IMR-90 (cell line): ENCODE measurements around the gene ERBB4. TPM values are rescaled to one million over a fixed set of nuclear protein-coding genes. Genes with fewer than 3 reads are reported as not detected.

ENCODE experiments used
- ATAC-seq: fragments of 200-7000 bp; cut with Tn5 transposase; 2 replicates; pipeline ENCODE4 v1.9.1; 2020; ENCODE audit warnings: low read depth, mild to moderate bottlenecking, moderate library complexity
- BruUV-seq: library from RNA; stranded (reverse); fragments of 400-500 nt; replicated peaks from 2 replicates; lab custom pipeline; 2021; lab: Mats Ljungman, UMichigan
- CTCF ChIA-PET: fragments of 300-600 bp; formaldehyde crosslinking; extraction: SDS; loops from one replicate; lab custom pipeline; 2021; ENCODE audit warnings: antibody characterized with exemption; lab: Yijun Ruan, JAX
- POLR2A ChIA-PET: fragments of 300-600 bp; sonication (Branson Sonifier 250); formaldehyde crosslinking; loops from one replicate; lab custom pipeline; 2022; ENCODE audit warnings: antibody characterized with exemption; ENCODE audit not compliant: unreplicated experiment; lab: Charles Lee
- DNase-seq: peaks from one replicate; pipeline ENCODE4 v3.0.0; 2013
- H2AFZ ChIP-seq: replicated peaks from 2 replicates; pipeline ENCODE3; 2013; ENCODE audit warnings: low read length, mild to moderate bottlenecking; ENCODE audit not compliant: poor library complexity
- H2AK5ac ChIP-seq: 2 replicates; pipeline ENCODE4 v1.6.1; 2013; ENCODE audit warnings: low read depth, low read length, inconsistent platforms
- H2AK9ac ChIP-seq: replicated peaks from 2 replicates; pipeline ENCODE3; 2013; ENCODE audit warnings: mild to moderate bottlenecking, low read depth, low read length, moderate library complexity; ENCODE audit not compliant: poor library complexity
- H2BK120ac ChIP-seq: 2 replicates; pipeline ENCODE4 v1.6.1; 2013; ENCODE audit warnings: low read depth, low read length, inconsistent platforms
- H2BK15ac ChIP-seq: 3 replicates; pipeline ENCODE4 v1.6.1; 2013; ENCODE audit warnings: low read depth, low read length, inconsistent platforms
- H2BK20ac ChIP-seq: 2 replicates; pipeline ENCODE4 v1.6.1; 2013; ENCODE audit warnings: low read depth, mild to moderate bottlenecking, inconsistent platforms, low read length, moderate library complexity
- H2BK5ac ChIP-seq: 2 replicates; pipeline ENCODE4 v1.6.1; 2013; ENCODE audit warnings: mild to moderate bottlenecking, low read depth, low read length, inconsistent platforms; ENCODE audit not compliant: poor library complexity, severe bottlenecking
- H3K14ac ChIP-seq: replicated peaks from 2 replicates; pipeline ENCODE4 v1.6.1; 2013; ENCODE audit warnings: low read depth, low read length, inconsistent platforms
- H3K18ac ChIP-seq: 2 replicates; pipeline ENCODE4 v1.6.1; 2013; ENCODE audit warnings: low read depth, low read length, control low read depth
- H3K23ac ChIP-seq: 2 replicates; pipeline ENCODE4 v1.6.1; 2013; ENCODE audit warnings: low read depth, low read length, inconsistent platforms
- H3K27ac ChIP-seq: 2 replicates; pipeline ENCODE4 v1.5.1; 2013; ENCODE audit warnings: mild to moderate bottlenecking, control low read depth, low read length; ENCODE audit not compliant: insufficient read depth
- H3K27me3 ChIP-seq: 2 replicates; pipeline ENCODE4 v1.6.1; 2013; ENCODE audit warnings: low read length; ENCODE audit not compliant: control insufficient read depth, insufficient read depth
- H3K36me3 ChIP-seq: 2 replicates; pipeline ENCODE4 v1.6.1; 2013; ENCODE audit warnings: low read length, mixed read lengths; ENCODE audit not compliant: control insufficient read depth, insufficient read depth
- H3K4ac ChIP-seq: 2 replicates; pipeline ENCODE4 v1.6.1; 2013; ENCODE audit warnings: low read depth, low read length, inconsistent platforms
- H3K4me1 ChIP-seq: 2 replicates; pipeline ENCODE4 v1.6.1; 2013; ENCODE audit warnings: low read length, mixed read lengths; ENCODE audit not compliant: control insufficient read depth, insufficient read depth
- H3K4me2 ChIP-seq: 2 replicates; pipeline ENCODE4 v1.6.1; 2013; ENCODE audit warnings: low read depth, mild to moderate bottlenecking, control low read depth, low read length, moderate library complexity
- H3K4me3 ChIP-seq: 2 replicates; pipeline ENCODE4 v1.5.1; 2013; ENCODE audit warnings: low read depth, mild to moderate bottlenecking, control low read depth, low read length, moderate library complexity; ENCODE audit not compliant: insufficient read depth
- H3K56ac ChIP-seq: 2 replicates; pipeline ENCODE4 v1.6.1; 2013; ENCODE audit warnings: low read length, inconsistent platforms; ENCODE audit not compliant: insufficient read depth; ENCODE audit errors: extremely low read depth
- H3K79me1 ChIP-seq, 2 experiments: 2 replicates each; pipeline ENCODE4 v1.6.1; 2013; ENCODE audit warnings: low read length in 2 of 2, inconsistent platforms in 1 of 2, low read depth in 1 of 2
- H3K9ac ChIP-seq: 2 replicates; pipeline ENCODE4 v1.6.1; 2013; ENCODE audit warnings: low read depth, low read length, control low read depth
- H3K9me1 ChIP-seq: 2 replicates; pipeline ENCODE4 v1.6.1; 2013; ENCODE audit warnings: low read length, inconsistent platforms; ENCODE audit not compliant: insufficient read depth
- H3K9me3 ChIP-seq: 2 replicates; pipeline ENCODE4 v1.6.1; 2013; ENCODE audit warnings: low read length; ENCODE audit not compliant: control insufficient read depth, insufficient read depth
- H4K20me1 ChIP-seq: 2 replicates; pipeline ENCODE4 v1.6.1; 2013; ENCODE audit warnings: low read length, inconsistent platforms; ENCODE audit not compliant: insufficient read depth
- H4K5ac ChIP-seq: 2 replicates; pipeline ENCODE4 v1.6.1; 2013; ENCODE audit warnings: mild to moderate bottlenecking, low read depth, low read length, control low read depth
- H4K8ac ChIP-seq, 2 experiments: 2 replicates each; pipeline ENCODE4 v1.6.1; 2013; ENCODE audit warnings: low read depth in 2 of 2, low read length in 2 of 2, control low read depth in 1 of 2, inconsistent platforms in 1 of 2
- H4K91ac ChIP-seq: 2 replicates; pipeline ENCODE4 v1.6.1; 2013; ENCODE audit warnings: low read depth, low read length, inconsistent platforms; ENCODE audit not compliant: insufficient read depth
- MAFK ChIP-seq: IDR thresholded peaks from 2 replicates; pipeline ENCODE4 v1.6.1; 2012; ENCODE audit warnings: low read depth, low read length, improper control_type of control experiment
- NFE2L2 ChIP-seq: fragments of 150-350 bp; IDR thresholded peaks from 2 replicates; pipeline ENCODE4 v1.6.1; 2016; ENCODE audit warnings: low read depth, mild to moderate bottlenecking, low read length
- POLR2A ChIP-seq: IDR thresholded peaks from 2 replicates; pipeline ENCODE4 v1.6.1; 2012; ENCODE audit warnings: mild to moderate bottlenecking, low read depth, low read length
- SMC3 ChIP-seq: fragments of 150-350 bp; IDR thresholded peaks from 2 replicates; pipeline ENCODE4 v1.6.1; 2016; ENCODE audit warnings: low read depth, mild to moderate bottlenecking, antibody characterized with exemption, low read length, moderate library complexity
- USF2 ChIP-seq: fragments of 150-350 bp; IDR thresholded peaks from 2 replicates; pipeline ENCODE4 v1.6.1; 2017; ENCODE audit warnings: mild to moderate bottlenecking, antibody characterized with exemption, low read length, low read depth
- WGBS, 2 experiments: methylation state at CpG; one replicate each; pipeline versions ENCODE4 v1.1.5 to v1.1.7; 2013; ENCODE audit warnings: missing lambda C conversion rate in 2 of 2; ENCODE audit not compliant: insufficient read length in 1 of 2; ENCODE audit errors: extremely low coverage in 2 of 2; 5-methylcytosine and 5-hydroxymethylcytosine counted together
- dilution Hi-C: fragments of 300-500 bp; cut with HindIII; formaldehyde crosslinking; loops from one replicate; pipeline ENCODE4 v1.14.3; 2018; ENCODE audit warnings: low sequenced_read_pairs; ENCODE audit not compliant: unreplicated experiment
- in situ Hi-C: fragments of 300-500 bp; cut with MboI; formaldehyde crosslinking; loops from 3 replicates; pipeline ENCODE4 v1.14.3; 2019; ENCODE audit warnings: low sequenced_read_pairs, inconsistent platforms, mixed read lengths
- intact Hi-C: fragments of 100-400 bp; cut with micrococcal nuclease; formaldehyde crosslinking; loops from 2 replicates; pipeline ENCODE4 v1.10.0; 2022
- polyA plus RNA-seq, 3 experiments: library from polyadenylated mRNA; depleted of rRNA; stranded (reverse); fragments of >200 nt; gene quantifications; 2 replicates each; pipeline ENCODE4 v1.2.3, GENCODE V29; 2012; ENCODE audit warnings: low replicate concordance in 1 of 3
- total RNA-seq: library from RNA; depleted of rRNA; stranded (reverse); fragments of >200 nt; gene quantifications from 2 replicates; pipeline ENCODE4 v1.2.3, GENCODE V29; 2012

Gene ERBB4
- total and polyA plus RNA-seq, 2 of the 4 experiments (the other 2 are of a cell fraction) = not detected

- Histone ChIP-seq H4K5ac (no peak overlapping the region), H2BK120ac (no peak overlapping the region), H3K9me3 (0 out of 2 replicates have a peak, but pooled peaks cover 2% of the 10 kb centered on the region), H3K4me1 (no peaks in the 10 kb centered on the region), H3K23ac (no peak overlapping the region), H2AFZ (no peak overlapping the region), H3K27ac (no peak overlapping the region), H3K9ac (no peak overlapping the region), H4K20me1 (no peaks in the 10 kb centered on the region), H4K91ac (no peak overlapping the region), H2AK5ac (no peak overlapping the region), H3K18ac (no peak overlapping the region), H3K27me3 (no peaks in the 10 kb centered on the region), H3K36me3 (no peaks in the 10 kb centered on the region), H3K4me3 (no peak overlapping the region), H3K56ac (no peak overlapping the region), H3K14ac (no peak overlapping the region), H3K79me1 (no peaks in the 10 kb centered on the region), H3K9me1 (no peaks in the 10 kb centered on the region), H2BK5ac (no peak overlapping the region), H4K8ac (no peak overlapping the region), H3K4ac (no peak overlapping the region), H3K4me2 (no peak overlapping the region), H2BK15ac (no peak overlapping the region), H2AK9ac (no peak overlapping the region), H2BK20ac (no peak overlapping the region)
- ChIA-PET CTCF (no interaction called here), POLR2A (no interaction called here)
- WGBS, 2 experiments = 40% methylated on average over 1 of the region's 2 CpGs; no CpG with 5 or more reads in 1 of the 2 experiments
- DNase-seq (no peak), ATAC-seq (no peak)
- dilution Hi-C loops = no loop called here
- TF ChIP-seq NFE2L2 (no peak), MAFK (no peak), POLR2A (no peak), SMC3 (no peak), USF2 (no peak)
- in situ Hi-C loops = no loop called here
- intact Hi-C loops = no loop called here
- BruUV-seq = no TSS peak
Measured at GRCh38 chr2:211397764-211398163, 1140.8 kb downstream of the ERBB4 start.
